ENCODE results near the gene LZTS2.

LZTS2 gene

GRCh38 chr10:100980311-100980710 is 19.3 kb upstream of the LZTS2 start:
- DNase-seq, result no peak

- DNase-seq, result no peak
Observed at GRCh38 chr10:100980711-100981110, 18.9 kb upstream of the LZTS2 start.

- DNase-seq, result no peak
Observed at GRCh38 chr10:100981178-100981772, 18.3 kb upstream of the LZTS2 start.

GRCh38 chr10:100982916-100983830 is 16.4 kb upstream of the LZTS2 start:
- DNase-seq, result no peak

GRCh38 chr10:100983868-100984671 is 15.5 kb upstream of the LZTS2 start:
- DNase-seq, result no peak

GRCh38 chr10:100984672-100985177 is 14.9 kb upstream of the LZTS2 start:
- DNase-seq, result no peak

GRCh38 chr10:100985336-100985735 is 14.3 kb upstream of the LZTS2 start:
- DNase-seq, result no peak

- DNase-seq, result no peak
Observed at GRCh38 chr10:100986623-100986951, 13.0 kb upstream of the LZTS2 start.

- DNase-seq, result peak; percentile 47
Observed at GRCh38 chr10:100986952-100987684, 12.5 kb upstream of the LZTS2 start, which contains the start of the genes MRPL43 and TWNK. MRPL43 (minus strand) TSS chr10:100987497; CDS start chr10:100987443, 54 bp downstream. TWNK (plus strand) TSS chr10:100987543; CDS start chr10:100988211, 668 bp downstream.

GRCh38 chr10:100987685-100988049 is 11.9 kb upstream of the LZTS2 start:
- DNase-seq, result no peak

GRCh38 chr10:100988166-100988565 is 11.4 kb upstream of the LZTS2 start:
- no peak for DNase-seq

- no peak for DNase-seq
Observed at GRCh38 chr10:100989088-100989487, 10.5 kb upstream of the LZTS2 start.

- DNase-seq, result no peak
Observed at GRCh38 chr10:100993986-100994708, 5.5 kb upstream of the LZTS2 start.

- no peak for DNase-seq
Observed at GRCh38 chr10:100995181-100995580, 4.4 kb upstream of the LZTS2 start.

- DNase-seq, result no peak
Observed at GRCh38 chr10:100996678-100997359, 2.8 kb upstream of the LZTS2 start.

GRCh38 chr10:100997360-100998182 is 2.0 kb upstream of the LZTS2 start:
- peak; percentile 35 for DNase-seq

GRCh38 chr10:100998183-100998990 is 1.2 kb upstream of the LZTS2 start:
- peak; percentile 78 for DNase-seq

- DNase-seq, result no peak
Observed at GRCh38 chr10:100998991-100999741, 442 bp upstream of the LZTS2 start.
